IPS-15b (cell line): ENCODE measurements around the gene ZNF467.

Experiments
- H3K27me3 ChIP-seq: one replicate; pipeline ENCODE4 v1.6.1; 2013; ENCODE audit warnings: low read length; ENCODE audit not compliant: control insufficient read depth, insufficient read depth
- H3K36me3 ChIP-seq: one replicate; pipeline ENCODE4 v1.6.1; 2013; ENCODE audit warnings: low read length; ENCODE audit not compliant: control insufficient read depth, insufficient read depth
- H3K4me1 ChIP-seq: one replicate; pipeline ENCODE4 v1.6.1; 2013; ENCODE audit warnings: mild to moderate bottlenecking, low read length; ENCODE audit not compliant: control insufficient read depth, insufficient read depth
- H3K4me3 ChIP-seq: one replicate; pipeline ENCODE4 v1.5.1; 2013; ENCODE audit warnings: low read depth, low read length
- H3K9ac ChIP-seq: one replicate; pipeline ENCODE4 v1.6.1; 2013; ENCODE audit warnings: low read depth, mild to moderate bottlenecking, low read length
- H3K9me3 ChIP-seq: one replicate; pipeline ENCODE4 v1.6.1; 2013; ENCODE audit warnings: mild to moderate bottlenecking, low read length; ENCODE audit not compliant: control insufficient read depth, insufficient read depth

Gene ZNF467

GRCh38 chr7:149791411-149792219 is 18.2 kb upstream of the ZNF467 start:
- no peaks in the 10 kb centered on the region for H3K9me3 ChIP-seq
- no peak overlapping the region for H3K9ac ChIP-seq
- H3K4me3 ChIP-seq: no peak overlapping the region
- H3K36me3 ChIP-seq: no peaks in the 10 kb centered on the region
- H3K4me1 ChIP-seq: no peaks in the 10 kb centered on the region
- peaks cover 35% of the 10 kb centered on the region for H3K27me3 ChIP-seq

- H3K4me3 ChIP-seq: peak overlapping the region; percentile 52
- H3K4me1 ChIP-seq: no peaks in the 10 kb centered on the region
- no peaks in the 10 kb centered on the region for H3K9me3 ChIP-seq
- H3K9ac ChIP-seq: no peak overlapping the region
- no peaks in the 10 kb centered on the region for H3K36me3 ChIP-seq
- peaks cover 35% of the 10 kb centered on the region for H3K27me3 ChIP-seq
These were observed 17.5 kb upstream of the ZNF467 start for GRCh38 chr7:149790754-149791360.

- no peaks in the 10 kb centered on the region for H3K36me3 ChIP-seq
These were observed 16.8 kb upstream of the ZNF467 start for GRCh38 chr7:149790146-149790548.

DNA sequence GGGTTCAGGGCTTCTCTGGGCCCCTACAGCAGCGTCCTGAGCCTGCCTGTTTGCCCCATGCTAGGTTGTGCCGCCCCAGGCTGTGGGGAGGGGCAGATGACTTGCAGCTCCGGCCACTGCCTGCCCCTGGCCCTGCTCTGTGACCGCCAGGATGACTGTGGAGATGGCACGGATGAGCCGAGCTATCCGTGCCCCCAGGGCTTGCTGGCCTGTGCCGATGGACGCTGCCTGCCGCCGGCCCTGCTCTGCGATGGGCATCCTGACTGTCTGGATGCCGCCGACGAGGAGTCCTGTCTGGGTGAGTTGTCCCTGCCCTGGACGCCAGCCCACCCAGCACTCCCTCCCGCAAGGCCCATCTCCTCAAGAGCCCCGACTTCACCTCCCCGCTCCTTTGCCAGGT is 15.7 kb upstream of the ZNF467 start:
- H3K4me1 ChIP-seq: no peaks in the 10 kb centered on the region
- H3K9ac ChIP-seq: no peak overlapping the region
- no peaks in the 10 kb centered on the region for H3K9me3 ChIP-seq
- no peaks in the 10 kb centered on the region for H3K36me3 ChIP-seq
- H3K27me3 ChIP-seq: peaks cover 42% of the 10 kb centered on the region
- H3K4me3 ChIP-seq: no peak overlapping the region

More at GRCh38 chr7:149790146-149790548, 16.8 kb upstream of the ZNF467 start:
- no peaks in the 10 kb centered on the region for H3K9me3 ChIP-seq
- peak overlapping the region; percentile 52 for H3K4me3 ChIP-seq
- H3K9ac ChIP-seq: peak overlapping the region; percentile 37
- no peaks in the 10 kb centered on the region for H3K4me1 ChIP-seq
- peaks cover 35% of the 10 kb centered on the region for H3K27me3 ChIP-seq

DNA sequence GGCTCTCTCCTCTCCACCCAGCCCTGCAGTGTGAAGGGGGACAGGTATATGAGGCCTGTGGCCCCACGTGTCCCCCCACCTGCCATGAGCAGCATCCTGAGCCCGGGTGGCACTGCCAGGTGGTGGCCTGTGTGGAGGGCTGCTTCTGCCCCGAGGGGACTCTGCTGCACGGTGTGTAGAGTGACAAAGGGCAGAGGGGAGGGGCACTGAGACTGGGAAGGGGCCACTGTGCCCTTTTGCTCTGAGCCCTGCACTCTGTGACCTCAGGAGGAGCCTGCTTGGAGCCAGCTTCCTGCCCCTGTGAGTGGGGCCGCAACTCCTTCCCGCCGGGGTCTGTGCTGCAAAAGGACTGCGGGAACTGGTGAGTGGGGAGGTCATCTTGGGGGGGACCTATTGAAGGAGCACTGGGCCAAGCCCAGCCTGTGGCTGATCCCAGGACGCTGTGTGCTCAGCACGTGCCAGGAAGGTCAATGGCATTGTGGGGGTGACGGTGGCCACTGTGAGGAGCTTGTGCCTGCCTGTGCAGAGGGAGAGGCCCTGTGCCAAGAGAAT is 15.0 kb upstream of the ZNF467 start:
- Histone ChIP-seq H3K36me3 (no peaks in the 10 kb centered on the region), H3K27me3 (peaks cover 42% of the 10 kb centered on the region), H3K4me3 (no peak overlapping the region), H3K9me3 (no peaks in the 10 kb centered on the region), H3K4me1 (peaks cover 2% of the 10 kb centered on the region), H3K9ac (no peak overlapping the region)

GRCh38 chr7:149787428-149788299 is 14.3 kb upstream of the ZNF467 start:
- Histone ChIP-seq H3K4me3 (peak overlapping the region; percentile 5), H3K4me1 (peaks cover 2% of the 10 kb centered on the region), H3K27me3 (peaks cover 42% of the 10 kb centered on the region), H3K9ac (no peak overlapping the region), H3K36me3 (no peaks in the 10 kb centered on the region), H3K9me3 (no peaks in the 10 kb centered on the region)

DNA sequence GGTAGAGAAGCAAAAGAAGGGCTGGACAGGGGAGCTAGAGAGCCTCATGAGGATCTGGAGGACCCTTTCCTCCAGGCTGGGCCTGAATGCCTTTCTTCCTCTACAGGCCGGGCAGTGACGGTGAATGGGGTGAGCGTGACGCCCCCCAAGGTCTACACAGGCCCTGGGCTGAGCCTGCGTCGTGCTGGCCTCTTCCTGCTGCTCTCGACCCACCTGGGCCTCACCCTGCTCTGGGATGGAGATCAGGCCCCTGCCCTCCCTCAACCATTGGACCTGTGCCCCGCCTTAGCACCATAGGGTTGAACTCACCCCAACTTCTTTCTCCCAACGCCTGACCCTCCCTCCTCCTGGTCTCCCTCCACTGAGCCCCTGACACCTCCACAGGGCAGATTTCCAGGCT is 12.6 kb upstream of the ZNF467 start:
- Histone ChIP-seq H3K36me3 (no peaks in the 10 kb centered on the region), H3K9me3 (no peaks in the 10 kb centered on the region), H3K4me3 (no peak overlapping the region), H3K27me3 (peaks cover 42% of the 10 kb centered on the region), H3K4me1 (peaks cover 2% of the 10 kb centered on the region), H3K9ac (no peak overlapping the region)

DNA sequence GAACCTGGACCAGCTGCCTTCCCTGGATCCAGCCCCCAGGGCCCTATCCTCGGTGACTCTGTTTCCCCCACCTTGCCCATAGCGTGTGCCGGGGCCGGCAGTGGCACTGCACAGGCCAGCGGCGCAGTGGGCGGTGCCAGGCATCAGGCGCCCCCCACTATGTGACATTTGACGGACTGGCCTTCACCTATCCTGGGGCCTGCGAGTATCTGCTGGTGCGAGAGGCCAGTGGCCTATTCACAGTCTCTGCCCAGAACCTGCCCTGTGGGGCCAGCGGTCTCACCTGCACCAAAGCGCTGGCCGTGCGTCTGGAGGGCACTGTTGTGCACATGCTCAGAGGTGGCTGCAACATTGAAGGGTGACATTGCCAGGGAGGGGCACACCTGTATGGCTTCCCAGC is 12.0 kb upstream of the ZNF467 start:
- no peaks in the 10 kb centered on the region for H3K9me3 ChIP-seq
- peaks cover 2% of the 10 kb centered on the region for H3K4me1 ChIP-seq
- H3K9ac ChIP-seq: no peak overlapping the region
- H3K27me3 ChIP-seq: peaks cover 37% of the 10 kb centered on the region
- H3K36me3 ChIP-seq: no peaks in the 10 kb centered on the region
- no peak overlapping the region for H3K4me3 ChIP-seq

- Histone ChIP-seq H3K9ac (no peak overlapping the region), H3K36me3 (no peaks in the 10 kb centered on the region), H3K27me3 (peaks cover 28% of the 10 kb centered on the region), H3K4me1 (peaks cover 2% of the 10 kb centered on the region), H3K9me3 (no peaks in the 10 kb centered on the region), H3K4me3 (no peak overlapping the region)
These were observed 10.8 kb upstream of the ZNF467 start for GRCh38 chr7:149784251-149784608.

GRCh38 chr7:149783386-149784250 is 10.2 kb upstream of the ZNF467 start:
- H3K36me3 ChIP-seq: no peaks in the 10 kb centered on the region
- H3K9me3 ChIP-seq: no peaks in the 10 kb centered on the region
- H3K4me3 ChIP-seq: no peak overlapping the region
- H3K9ac ChIP-seq: no peak overlapping the region
- peaks cover 2% of the 10 kb centered on the region for H3K4me1 ChIP-seq
- peaks cover 23% of the 10 kb centered on the region for H3K27me3 ChIP-seq
